Measurements from ENCODE around the gene DAB2. TPM values are rescaled to one million over a fixed set of nuclear protein-coding genes. Genes with fewer than 3 reads are reported as not detected.

Gene DAB2
- total RNA-seq, 1 experiment from 2014 or later = 5.5 TPM

DNA sequence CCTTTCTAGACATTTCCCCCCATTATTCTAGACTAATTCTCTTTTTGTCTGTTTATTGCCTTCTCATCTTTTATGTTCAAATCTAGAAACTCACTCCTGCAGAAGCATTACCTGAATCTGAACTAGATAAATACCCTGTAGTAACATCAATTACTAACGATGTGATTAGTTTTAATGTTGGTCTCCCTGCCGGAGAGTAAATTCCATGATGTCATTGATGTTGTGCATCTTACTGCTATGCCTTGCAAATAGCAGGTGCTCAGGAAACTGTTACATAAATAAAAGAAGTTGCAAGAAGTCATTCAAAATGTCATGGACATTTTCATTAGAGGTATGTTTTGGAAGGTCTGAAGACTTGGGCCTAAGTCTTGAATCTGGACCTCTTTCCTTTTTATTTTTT lies 37.5 kb downstream of the DAB2 start:
- TF ChIP-seq SRF (IDR thresholded peaks at IDR 0.05; ENCODE audit: low read depth) = no peak
- no peak for TF ChIP-seq JUND (IDR thresholded peaks at IDR 0.05)
- TF ChIP-seq, protein P1, sequence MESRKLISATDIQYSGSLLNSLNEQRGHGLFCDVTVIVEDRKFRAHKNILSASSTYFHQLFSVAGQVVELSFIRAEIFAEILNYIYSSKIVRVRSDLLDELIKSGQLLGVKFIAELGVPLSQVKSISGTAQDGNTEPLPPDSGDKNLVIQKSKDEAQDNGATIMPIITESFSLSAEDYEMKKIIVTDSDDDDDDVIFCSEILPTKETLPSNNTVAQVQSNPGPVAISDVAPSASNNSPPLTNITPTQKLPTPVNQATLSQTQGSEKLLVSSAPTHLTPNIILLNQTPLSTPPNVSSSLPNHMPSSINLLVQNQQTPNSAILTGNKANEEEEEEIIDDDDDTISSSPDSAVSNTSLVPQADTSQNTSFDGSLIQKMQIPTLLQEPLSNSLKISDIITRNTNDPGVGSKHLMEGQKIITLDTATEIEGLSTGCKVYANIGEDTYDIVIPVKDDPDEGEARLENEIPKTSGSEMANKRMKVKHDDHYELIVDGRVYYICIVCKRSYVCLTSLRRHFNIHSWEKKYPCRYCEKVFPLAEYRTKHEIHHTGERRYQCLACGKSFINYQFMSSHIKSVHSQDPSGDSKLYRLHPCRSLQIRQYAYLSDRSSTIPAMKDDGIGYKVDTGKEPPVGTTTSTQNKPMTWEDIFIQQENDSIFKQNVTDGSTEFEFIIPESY (IDR thresholded peaks at IDR 0.05; ENCODE audit: extremely low read depth, insufficient replicate concordance, low read length) = no peak
- TF ChIP-seq, protein P2, sequence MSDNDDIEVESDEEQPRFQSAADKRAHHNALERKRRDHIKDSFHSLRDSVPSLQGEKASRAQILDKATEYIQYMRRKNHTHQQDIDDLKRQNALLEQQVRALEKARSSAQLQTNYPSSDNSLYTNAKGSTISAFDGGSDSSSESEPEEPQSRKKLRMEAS (IDR thresholded peaks at IDR 0.05) = no peak
- TF ChIP-seq, protein P3, sequence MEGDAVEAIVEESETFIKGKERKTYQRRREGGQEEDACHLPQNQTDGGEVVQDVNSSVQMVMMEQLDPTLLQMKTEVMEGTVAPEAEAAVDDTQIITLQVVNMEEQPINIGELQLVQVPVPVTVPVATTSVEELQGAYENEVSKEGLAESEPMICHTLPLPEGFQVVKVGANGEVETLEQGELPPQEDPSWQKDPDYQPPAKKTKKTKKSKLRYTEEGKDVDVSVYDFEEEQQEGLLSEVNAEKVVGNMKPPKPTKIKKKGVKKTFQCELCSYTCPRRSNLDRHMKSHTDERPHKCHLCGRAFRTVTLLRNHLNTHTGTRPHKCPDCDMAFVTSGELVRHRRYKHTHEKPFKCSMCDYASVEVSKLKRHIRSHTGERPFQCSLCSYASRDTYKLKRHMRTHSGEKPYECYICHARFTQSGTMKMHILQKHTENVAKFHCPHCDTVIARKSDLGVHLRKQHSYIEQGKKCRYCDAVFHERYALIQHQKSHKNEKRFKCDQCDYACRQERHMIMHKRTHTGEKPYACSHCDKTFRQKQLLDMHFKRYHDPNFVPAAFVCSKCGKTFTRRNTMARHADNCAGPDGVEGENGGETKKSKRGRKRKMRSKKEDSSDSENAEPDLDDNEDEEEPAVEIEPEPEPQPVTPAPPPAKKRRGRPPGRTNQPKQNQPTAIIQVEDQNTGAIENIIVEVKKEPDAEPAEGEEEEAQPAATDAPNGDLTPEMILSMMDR (IDR thresholded peaks at IDR 0.05 in 2 of 3, conservative IDR thresholded peaks at IDR 0.05 in 1 of 3; ENCODE audit: borderline replicate concordance in 1 of 3, insufficient read depth in 1 of 3, low read depth in 2 of 3, low read length in 2 of 3) = no peak
- no peaks in the 10 kb centered on the region for H4K20me1 ChIP-seq (ENCODE audit: insufficient read depth)
- no peaks in the 10 kb centered on the region for H3K9me3 ChIP-seq (ENCODE audit: control insufficient read depth in 1 of 2, insufficient read depth in 1 of 2, low read depth in 1 of 2, low read length in 2 of 2)
- RAD21 ChIA-PET (ENCODE audit: low non-redundant PET in 1 of 2, low total read pairs in 2 of 2, uncharacterized antibody in 2 of 2, unreplicated experiment in 2 of 2) = no interaction called here
- no peaks in the 10 kb centered on the region for H3K27me3 ChIP-seq (ENCODE audit: insufficient read depth, low read length)
- no peaks in the 10 kb centered on the region for H3K36me3 ChIP-seq (ENCODE audit: control insufficient read depth in 1 of 2, insufficient read depth in 2 of 2, low read length in 2 of 2)
- BruUV-seq (replicated peaks) = no TSS peak
- no peak overlapping the region for H3K4me3 ChIP-seq (replicated peaks in 1 of 2; ENCODE audit: low read depth in 1 of 2, low read length in 2 of 2)
- H3K9ac ChIP-seq (ENCODE audit: low read length) = no peak overlapping the region
- H3K9me2 ChIP-seq (ENCODE audit: insufficient read depth) = no peaks in the 10 kb centered on the region
- H3K27ac ChIP-seq (ENCODE audit: low read depth, low read length) = no peak overlapping the region
- no peak overlapping the region for H2AFZ ChIP-seq (ENCODE audit: low read depth, low read length, poor library complexity, severe bottlenecking)
- no peak overlapping the region for H3K4me2 ChIP-seq (ENCODE audit: low read length)
- no peak for DNase-seq (ENCODE audit: low read depth, low spot score)
- no peaks in the 10 kb centered on the region for H3K79me2 ChIP-seq (ENCODE audit: insufficient read depth, low read length)
- CTCF ChIA-PET = no interaction called here
- intact Hi-C loops (cut with micrococcal nuclease) = no loop called here
- POLR2A ChIA-PET = no interaction called here
- ATAC-seq = no peak
- H3K4me1 ChIP-seq (ENCODE audit: control insufficient read depth in 1 of 2, insufficient read depth in 2 of 2, low read length in 2 of 2) = no peaks in the 10 kb centered on the region

DNA sequence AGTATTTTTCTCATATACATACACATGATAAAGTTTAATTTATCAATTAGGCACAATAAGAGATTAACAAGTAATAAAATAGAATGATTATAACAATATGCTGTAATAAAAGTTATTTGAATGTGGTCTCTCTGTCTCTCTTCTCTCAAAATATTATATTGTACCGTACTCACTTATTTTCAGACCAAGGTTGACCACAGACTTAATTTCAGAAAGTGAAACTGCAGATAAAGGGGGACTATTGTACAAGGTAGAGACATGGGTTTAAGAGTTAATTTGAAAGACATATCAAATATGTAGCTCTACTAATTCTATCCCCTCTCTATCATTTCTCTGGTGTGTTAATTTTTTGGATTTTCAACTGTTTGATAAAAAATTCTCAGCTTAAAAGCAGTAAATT lies 40.5 kb downstream of the DAB2 start:
- Histone ChIP-seq H3K9ac (ENCODE audit: low read length) (no peak overlapping the region), H3K4me1 (ENCODE audit: control insufficient read depth in 1 of 2, insufficient read depth in 2 of 2, low read length in 2 of 2) (no peaks in the 10 kb centered on the region), H3K79me2 (ENCODE audit: insufficient read depth, low read length) (no peaks in the 10 kb centered on the region), H3K36me3 (ENCODE audit: control insufficient read depth in 1 of 2, insufficient read depth in 2 of 2, low read length in 2 of 2) (no peaks in the 10 kb centered on the region), H4K20me1 (ENCODE audit: insufficient read depth) (no peaks in the 10 kb centered on the region), H3K4me2 (ENCODE audit: low read length) (no peak overlapping the region), H3K4me3 (replicated peaks in 1 of 2; ENCODE audit: low read depth in 1 of 2, low read length in 2 of 2) (no peak overlapping the region), H3K27me3 (ENCODE audit: insufficient read depth, low read length) (no peaks in the 10 kb centered on the region), H2AFZ (ENCODE audit: low read depth, low read length, poor library complexity, severe bottlenecking) (no peak overlapping the region), H3K27ac (ENCODE audit: low read depth, low read length) (no peak overlapping the region), H3K9me3 (ENCODE audit: control insufficient read depth in 1 of 2, insufficient read depth in 1 of 2, low read depth in 1 of 2, low read length in 2 of 2) (no peaks in the 10 kb centered on the region), H3K9me2 (ENCODE audit: insufficient read depth) (no peaks in the 10 kb centered on the region)
- intact Hi-C loops (cut with micrococcal nuclease) = no loop called here
- CTCF ChIA-PET = no interaction called here
- TF ChIP-seq ZFX (IDR thresholded peaks at IDR 0.05) (no peak), RAD21 (IDR thresholded peaks at IDR 0.05; ENCODE audit: low read depth) (no peak), SIN3A (IDR thresholded peaks at IDR 0.05; ENCODE audit: low read depth) (no peak), EZH2phosphoT487 (IDR thresholded peaks at IDR 0.05; ENCODE audit: borderline replicate concordance) (no peak), TCF7L2 (IDR thresholded peaks at IDR 0.05; ENCODE audit: borderline replicate concordance, extremely low read depth, insufficient read depth, insufficient read length) (no peak), POLR2AphosphoS5 (IDR thresholded peaks at IDR 0.05; ENCODE audit: low read depth, low read length) (no peak)
- POLR2A ChIA-PET = no interaction called here
- RAD21 ChIA-PET (ENCODE audit: low non-redundant PET in 1 of 2, low total read pairs in 2 of 2, uncharacterized antibody in 2 of 2, unreplicated experiment in 2 of 2) = no interaction called here
- DNase-seq (ENCODE audit: low read depth, low spot score) = no peak
- no peak for ATAC-seq
- no TSS peak for BruUV-seq (replicated peaks)

Data from HCT116 (cell line).